OCI-LY3 (cell line): ENCODE results near the gene TRIM6.

Experiments used
- H2AFZ ChIP-seq: fragments of 200-600, 300-600 bp; shearing (Covaris generic); 2 replicates; pipeline ENCODE4 v1.6.0; 2014; ENCODE audit warnings: antibody characterized with exemption, low read depth, low read length
- H3K27ac ChIP-seq: fragments of 200-600, 300-600 bp; sonication (generic); 2 replicates; pipeline ENCODE4 v1.5.1; 2014; ENCODE audit warnings: mild to moderate bottlenecking, low read length, moderate library complexity, mixed read lengths
- H3K27me3 ChIP-seq: fragments of 200-600, 300-600 bp; sonication (generic); 2 replicates; pipeline ENCODE4 v1.6.1; 2014; ENCODE audit warnings: low read depth, low read length, mixed read lengths
- H3K36me3 ChIP-seq: fragments of 200-600, 300-600 bp; sonication (generic); replicated peaks from 2 replicates; pipeline ENCODE3; 2014; ENCODE audit warnings: low read depth, low read length, mixed read lengths
- H3K4me1 ChIP-seq: fragments of 300-600, 200-600 bp; sonication (generic); 2 replicates; pipeline ENCODE4 v1.6.1; 2014; ENCODE audit warnings: low read length, mixed read lengths
- H3K4me2 ChIP-seq: fragments of 200-600, 300-600 bp; sonication (generic); 2 replicates; pipeline ENCODE4 v1.6.1; 2014; ENCODE audit warnings: low read length, mixed read lengths
- H3K4me3 ChIP-seq: fragments of 300-600, 200-600 bp; sonication (generic); 2 replicates; pipeline ENCODE4 v1.5.1; 2014; ENCODE audit warnings: antibody characterized with exemption, mild to moderate bottlenecking, low read length, moderate library complexity
- H3K79me2 ChIP-seq: fragments of 300-600, 200-600 bp; shearing (Covaris generic); 2 replicates; pipeline ENCODE4 v1.6.1; 2014; ENCODE audit warnings: mild to moderate bottlenecking, low read length, mixed read lengths
- H3K9ac ChIP-seq: fragments of 300-600, 200-600 bp; shearing (Covaris generic); 2 replicates; pipeline ENCODE4 v1.6.0; 2014; ENCODE audit warnings: mild to moderate bottlenecking, low read length, moderate library complexity
- H3K9me3 ChIP-seq: fragments of 200-600, 300-600 bp; shearing (Covaris generic); 2 replicates; pipeline ENCODE4 v1.6.1; 2014; ENCODE audit warnings: low read length, mixed read lengths; ENCODE audit not compliant: insufficient read depth
- H4K20me1 ChIP-seq: fragments of 200-600, 300-600 bp; sonication (generic); 2 replicates; pipeline ENCODE4 v1.6.1; 2016; ENCODE audit warnings: low read length, mixed read lengths; ENCODE audit not compliant: insufficient read depth
- EZH2phosphoT487 ChIP-seq: fragments of 200-600 bp; shearing (Covaris generic); IDR thresholded peaks from 2 replicates; pipeline ENCODE4 v1.6.1; 2018; ENCODE audit warnings: antibody characterized with exemption, mixed run types, low read depth
- TF ChIP-seq, protein P1 (sequence below): fragments of 200-600, 300-600 bp; sonication (generic); IDR thresholded peaks from 2 replicates; pipeline ENCODE4 v1.5.1; 2014; ENCODE audit warnings: antibody characterized with exemption, low read length, low read depth

Gene TRIM6

DNA sequence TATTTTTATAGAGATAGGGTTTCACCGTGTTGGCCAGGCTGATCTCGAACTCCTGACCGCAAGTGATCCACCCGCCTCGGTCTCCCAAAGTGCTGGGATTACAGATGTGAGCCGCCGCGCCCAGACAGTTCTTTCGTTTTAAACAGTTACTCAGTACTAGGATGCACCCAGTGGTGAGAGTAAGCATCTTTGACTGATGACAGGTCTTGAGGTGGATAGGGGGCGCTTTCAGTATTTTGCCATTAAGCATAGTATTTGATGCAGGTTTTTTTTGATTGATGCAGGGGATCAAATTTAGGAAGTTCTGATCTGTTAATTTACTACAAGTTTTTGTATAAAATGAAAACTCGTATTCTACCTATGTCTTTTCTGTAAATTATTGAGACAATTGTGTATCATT is 15.2 kb downstream of the TRIM6 start:
- Histone ChIP-seq H3K4me3 (no peak overlapping the region), H3K9ac (no peak overlapping the region), H3K9me3 (no peaks in the 10 kb centered on the region), H3K27me3 (no peaks in the 10 kb centered on the region), H3K4me2 (no peak overlapping the region), H3K36me3 (no peaks in the 10 kb centered on the region), H3K27ac (no peak overlapping the region), H3K79me2 (no peaks in the 10 kb centered on the region), H3K4me1 (peaks cover 8% of the 10 kb centered on the region), H2AFZ (no peak overlapping the region), H4K20me1 (no peaks in the 10 kb centered on the region)
- no peak for TF ChIP-seq EZH2phosphoT487
- TF ChIP-seq, protein P1, sequence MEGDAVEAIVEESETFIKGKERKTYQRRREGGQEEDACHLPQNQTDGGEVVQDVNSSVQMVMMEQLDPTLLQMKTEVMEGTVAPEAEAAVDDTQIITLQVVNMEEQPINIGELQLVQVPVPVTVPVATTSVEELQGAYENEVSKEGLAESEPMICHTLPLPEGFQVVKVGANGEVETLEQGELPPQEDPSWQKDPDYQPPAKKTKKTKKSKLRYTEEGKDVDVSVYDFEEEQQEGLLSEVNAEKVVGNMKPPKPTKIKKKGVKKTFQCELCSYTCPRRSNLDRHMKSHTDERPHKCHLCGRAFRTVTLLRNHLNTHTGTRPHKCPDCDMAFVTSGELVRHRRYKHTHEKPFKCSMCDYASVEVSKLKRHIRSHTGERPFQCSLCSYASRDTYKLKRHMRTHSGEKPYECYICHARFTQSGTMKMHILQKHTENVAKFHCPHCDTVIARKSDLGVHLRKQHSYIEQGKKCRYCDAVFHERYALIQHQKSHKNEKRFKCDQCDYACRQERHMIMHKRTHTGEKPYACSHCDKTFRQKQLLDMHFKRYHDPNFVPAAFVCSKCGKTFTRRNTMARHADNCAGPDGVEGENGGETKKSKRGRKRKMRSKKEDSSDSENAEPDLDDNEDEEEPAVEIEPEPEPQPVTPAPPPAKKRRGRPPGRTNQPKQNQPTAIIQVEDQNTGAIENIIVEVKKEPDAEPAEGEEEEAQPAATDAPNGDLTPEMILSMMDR: no peak

DNA sequence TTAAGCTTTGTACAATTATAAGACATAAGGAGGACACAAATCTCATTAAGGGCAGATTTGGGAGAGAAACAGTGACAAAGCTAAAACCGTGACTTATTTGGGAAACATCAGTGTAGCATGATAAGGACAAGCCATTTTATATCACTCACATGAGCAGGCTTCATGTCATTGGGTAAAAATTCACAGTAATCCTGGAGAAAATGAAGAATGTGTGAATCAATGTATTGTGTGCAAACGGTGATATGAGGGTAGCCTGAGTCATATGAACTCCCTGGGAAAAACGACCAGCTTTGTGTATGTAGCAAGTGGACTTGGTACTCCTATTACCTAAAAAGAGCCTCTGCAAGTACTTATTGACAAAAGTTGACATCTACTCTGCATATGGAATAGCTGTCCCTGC is 22.4 kb downstream of the TRIM6 start:
- no peak overlapping the region for H3K27ac ChIP-seq
- peaks cover 3% of the 10 kb centered on the region for H3K4me1 ChIP-seq
- H3K79me2 ChIP-seq: no peaks in the 10 kb centered on the region
- TF ChIP-seq, protein P1: no peak
- H3K4me3 ChIP-seq: no peak overlapping the region
- H2AFZ ChIP-seq: no peak overlapping the region
- no peaks in the 10 kb centered on the region for H3K36me3 ChIP-seq
- no peaks in the 10 kb centered on the region for H3K9me3 ChIP-seq
- no peaks in the 10 kb centered on the region for H4K20me1 ChIP-seq
- H3K4me2 ChIP-seq: no peak overlapping the region
- no peak overlapping the region for H3K9ac ChIP-seq
- H3K27me3 ChIP-seq: no peaks in the 10 kb centered on the region

DNA sequence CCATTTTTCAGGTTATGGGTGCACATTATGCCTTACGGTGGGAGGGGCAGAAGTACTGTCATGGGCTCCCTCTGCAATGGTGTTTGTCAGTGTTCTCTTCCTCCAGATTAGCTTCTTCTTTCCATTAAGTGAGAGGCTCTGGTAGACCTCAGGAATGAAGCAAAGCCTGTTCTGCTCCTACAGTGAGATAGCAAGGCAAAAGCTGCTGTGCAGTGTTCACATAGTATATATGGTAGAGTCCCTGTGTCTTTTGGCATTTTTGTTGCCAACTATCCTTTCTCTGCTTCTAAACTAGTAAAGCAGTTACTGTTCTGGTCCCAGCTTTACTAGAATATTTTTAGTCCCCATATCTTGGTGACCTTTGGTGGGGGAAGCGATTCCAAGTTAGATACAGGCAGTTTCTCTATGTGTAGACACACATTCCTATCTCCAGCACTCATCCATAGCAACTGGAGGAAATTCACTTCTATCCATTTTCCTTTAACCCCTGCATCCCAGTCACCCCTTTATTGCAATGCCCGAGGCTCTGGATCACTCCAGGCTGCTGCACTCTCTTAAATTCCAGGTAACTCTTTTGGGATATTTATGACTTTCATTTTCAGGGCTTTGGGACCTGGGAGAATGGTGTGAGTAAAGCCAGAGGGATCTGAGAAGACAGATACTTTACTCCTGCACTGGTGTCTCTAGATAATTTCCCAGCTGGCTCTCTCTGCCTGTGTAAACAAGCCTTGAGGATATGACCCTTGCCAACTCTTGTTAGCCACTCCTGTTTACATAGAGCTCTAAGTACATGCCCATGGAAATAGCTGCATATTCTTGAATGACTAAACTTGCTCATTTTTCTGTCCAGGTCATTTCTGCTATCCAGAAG is 24.4 kb downstream of the TRIM6 start:
- H2AFZ ChIP-seq: no peak overlapping the region
- H3K4me1 ChIP-seq: peaks cover 17% of the 10 kb centered on the region
- H3K36me3 ChIP-seq: no peaks in the 10 kb centered on the region
- H3K27me3 ChIP-seq: no peaks in the 10 kb centered on the region
- TF ChIP-seq, protein P1: no peak
- TF ChIP-seq EZH2phosphoT487: no peak
- no peaks in the 10 kb centered on the region for H3K9me3 ChIP-seq
- no peak overlapping the region for H3K4me2 ChIP-seq
- H3K9ac ChIP-seq: no peak overlapping the region
- no peaks in the 10 kb centered on the region for H3K79me2 ChIP-seq
- H4K20me1 ChIP-seq: no peaks in the 10 kb centered on the region
- H3K4me3 ChIP-seq: no peak overlapping the region
- H3K27ac ChIP-seq: no peak overlapping the region

DNA sequence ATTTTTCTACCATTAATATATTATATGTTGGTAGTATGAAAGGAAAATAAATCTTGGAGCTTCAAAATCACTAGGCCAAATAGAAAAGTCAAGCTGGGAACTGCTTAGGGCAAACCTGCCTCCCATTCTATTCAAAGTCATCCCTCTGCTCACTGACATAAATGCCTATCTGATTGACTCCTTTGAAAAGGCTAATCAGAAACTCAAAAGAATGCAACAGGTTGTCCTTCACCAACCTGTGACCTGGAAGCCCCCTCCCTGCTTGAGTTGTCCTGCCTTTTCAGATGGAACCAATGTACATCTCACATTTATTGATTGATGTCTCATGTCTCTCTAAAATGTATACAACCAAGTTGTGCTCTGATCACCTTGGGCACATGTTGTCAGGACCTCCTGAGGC is 25.1 kb downstream of the TRIM6 start:
- H3K9me3 ChIP-seq: no peaks in the 10 kb centered on the region
- no peaks in the 10 kb centered on the region for H3K79me2 ChIP-seq
- TF ChIP-seq EZH2phosphoT487: no peak
- TF ChIP-seq, protein P1: no peak
- peaks cover 18% of the 10 kb centered on the region for H3K4me1 ChIP-seq
- H3K27ac ChIP-seq: no peak overlapping the region
- no peaks in the 10 kb centered on the region for H3K27me3 ChIP-seq
- no peaks in the 10 kb centered on the region for H4K20me1 ChIP-seq
- no peak overlapping the region for H3K4me3 ChIP-seq
- H2AFZ ChIP-seq: no peak overlapping the region
- H3K36me3 ChIP-seq: no peaks in the 10 kb centered on the region
- no peak overlapping the region for H3K9ac ChIP-seq
- no peak overlapping the region for H3K4me2 ChIP-seq
